ENCODE data around the gene ZNF253. TPM values are rescaled to one million over a fixed set of nuclear protein-coding genes. Genes with fewer than 3 reads are reported as not detected.
"Not testable (repeated sequence)": the region's sequence is repeated elsewhere in the genome, so short reads cannot be mapped to it uniquely, and the experiment has no call there.

Gene ZNF253
- total RNA-seq, 1 experiment from 2014 or later, result 2.4 TPM

GRCh38 chr19:19892055-19892941 lies 26.6 kb downstream of the ZNF253 start:
- not testable (repeated sequence) for DNase-seq (ENCODE audit: extremely low read depth, low read depth)

- no peak for DNase-seq (ENCODE audit: extremely low read depth, low read depth)
Observed at GRCh38 chr19:19900139-19900728, 34.6 kb downstream of the ZNF253 start.

GRCh38 chr19:19900729-19901444 lies 35.2 kb downstream of the ZNF253 start, which contains the start of gene ZNF93:
Gene ZNF93 (plus strand): TSS chr19:19900946. CDS start chr19:19901089, 143 bp downstream.
- DNase-seq (ENCODE audit: extremely low read depth, low read depth), result no peak

GRCh38 chr19:19907551-19907950 lies 41.9 kb downstream of the ZNF253 start:
- DNase-seq (ENCODE audit: extremely low read depth, low read depth), result not testable (repeated sequence)

- no peak for DNase-seq (ENCODE audit: extremely low read depth, low read depth)
Observed at GRCh38 chr19:19909654-19910053, 44.0 kb downstream of the ZNF253 start.

GRCh38 chr19:19911150-19911549 lies 45.5 kb downstream of the ZNF253 start:
- no peak for DNase-seq (ENCODE audit: extremely low read depth, low read depth)

GRCh38 chr19:19914596-19914995 lies 48.9 kb downstream of the ZNF253 start:
- no peak for DNase-seq (ENCODE audit: extremely low read depth, low read depth)

GRCh38 chr19:19930417-19930816 lies 64.7 kb downstream of the ZNF253 start:
- DNase-seq (ENCODE audit: extremely low read depth, low read depth), result not testable (repeated sequence)

GRCh38 chr19:19933432-19934314 lies 68.0 kb downstream of the ZNF253 start:
- DNase-seq (ENCODE audit: extremely low read depth, low read depth), result not testable (repeated sequence)

GRCh38 chr19:19937403-19937802 lies 71.7 kb downstream of the ZNF253 start:
- no peak for DNase-seq (ENCODE audit: extremely low read depth, low read depth)

- no peak for DNase-seq (ENCODE audit: extremely low read depth, low read depth)
Observed at GRCh38 chr19:19938449-19938848, 72.8 kb downstream of the ZNF253 start.

GRCh38 chr19:19943848-19944582 lies 78.3 kb downstream of the ZNF253 start:
- DNase-seq (ENCODE audit: extremely low read depth, low read depth), result no peak

Other genes starting within 250 kb of the ZNF253 start
- gene PBX4, start 247.2 kb upstream of the ZNF253 start, total RNA-seq (2014; rRNA removed; shearing (Covaris generic)), result 0.57 TPM in 1 of 2 replicates, not detected in the other
- gene LPAR2, start 237.7 kb upstream of the ZNF253 start, total RNA-seq (2014; rRNA removed; shearing (Covaris generic)), result 1.5 and 2.5 TPM in 2 replicates
- 2.2 and 4.4 TPM in 2 replicates for gene GMIP, start 222.2 kb upstream of the ZNF253 start, total RNA-seq (2014; rRNA removed; shearing (Covaris generic))
- gene ATP13A1, start 202.2 kb upstream of the ZNF253 start, total RNA-seq (2014; rRNA removed; shearing (Covaris generic)), result 27.9 and 29.9 TPM in 2 replicates
- 6.6 and 7.0 TPM in 2 replicates for gene ZNF101, start 197.0 kb upstream of the ZNF253 start, total RNA-seq (2014; rRNA removed; shearing (Covaris generic))
- 5.5 and 6.0 TPM in 2 replicates for gene ZNF14, start 132.8 kb upstream of the ZNF253 start, total RNA-seq (2014; rRNA removed; shearing (Covaris generic))
- gene ZNF506, start 44.1 kb upstream of the ZNF253 start, total RNA-seq (2014; rRNA removed; shearing (Covaris generic)), result 1.4 and 2.3 TPM in 2 replicates
- gene ZNF93, start 35.1 kb downstream of the ZNF253 start, total RNA-seq (2014; rRNA removed; shearing (Covaris generic)), result 0.17 TPM in 1 of 2 replicates, not detected in the other
- gene ZNF682, start 173.6 kb downstream of the ZNF253 start, total RNA-seq (2014; rRNA removed; shearing (Covaris generic)), result not detected in 2 replicates
- gene ZNF90, start 212.1 kb downstream of the ZNF253 start, total RNA-seq (2014; rRNA removed; shearing (Covaris generic)), result not detected in 2 replicates

Data from NCI-H460 (cell line).